ENCODE data around the gene SELENOP. TPM values are rescaled to one million over a fixed set of nuclear protein-coding genes. Genes with fewer than 3 reads are reported as not detected.

Gene SELENOP
- total and polyA plus RNA-seq, 9 of the 15 experiments (the other 6 are each of a cell fraction or from before 2014, with no cell fraction given): 3.2 to 6.3 (median 4.5) TPM

DNA sequence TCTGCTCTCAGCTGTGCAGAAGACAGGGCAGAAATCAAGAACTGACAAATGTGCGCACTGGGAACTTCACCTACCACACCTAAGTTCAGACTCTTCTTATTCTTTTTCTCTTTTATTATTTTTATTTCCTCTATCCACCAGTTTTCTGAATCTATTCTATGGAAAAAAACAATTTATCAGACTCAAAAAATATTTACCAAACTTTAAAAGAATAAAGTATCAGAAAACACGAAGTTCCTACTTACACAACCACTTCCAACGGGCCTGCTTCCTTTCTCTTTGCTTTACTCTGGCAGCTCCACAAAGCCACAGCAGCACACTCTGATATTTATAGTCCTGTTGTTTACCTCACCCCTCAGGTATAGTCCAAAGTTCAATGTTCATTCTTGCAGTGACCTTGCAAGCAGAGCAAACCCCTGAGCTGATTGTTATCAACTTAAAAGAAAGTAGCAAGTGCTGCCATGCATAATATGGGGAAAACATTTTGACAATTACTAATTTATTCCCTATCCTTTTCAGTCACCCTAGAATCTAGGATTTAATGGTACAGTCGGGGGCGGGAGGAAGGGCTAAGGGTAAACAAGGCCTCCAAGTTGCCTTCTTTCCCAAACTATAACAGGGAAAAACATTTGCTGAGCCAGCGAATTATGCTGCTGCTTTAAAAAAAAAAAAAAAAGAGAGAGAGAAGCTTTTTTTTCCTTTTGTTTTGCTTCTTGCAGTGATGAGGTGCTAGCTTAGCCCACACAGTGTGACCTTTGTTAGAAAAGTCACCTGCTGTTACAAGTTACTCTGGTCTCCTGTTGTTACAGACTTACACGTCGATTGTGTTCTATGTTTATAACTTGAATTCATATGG lies at the start of gene SELENOP (continued):
- TF ChIP-seq, protein P1, sequence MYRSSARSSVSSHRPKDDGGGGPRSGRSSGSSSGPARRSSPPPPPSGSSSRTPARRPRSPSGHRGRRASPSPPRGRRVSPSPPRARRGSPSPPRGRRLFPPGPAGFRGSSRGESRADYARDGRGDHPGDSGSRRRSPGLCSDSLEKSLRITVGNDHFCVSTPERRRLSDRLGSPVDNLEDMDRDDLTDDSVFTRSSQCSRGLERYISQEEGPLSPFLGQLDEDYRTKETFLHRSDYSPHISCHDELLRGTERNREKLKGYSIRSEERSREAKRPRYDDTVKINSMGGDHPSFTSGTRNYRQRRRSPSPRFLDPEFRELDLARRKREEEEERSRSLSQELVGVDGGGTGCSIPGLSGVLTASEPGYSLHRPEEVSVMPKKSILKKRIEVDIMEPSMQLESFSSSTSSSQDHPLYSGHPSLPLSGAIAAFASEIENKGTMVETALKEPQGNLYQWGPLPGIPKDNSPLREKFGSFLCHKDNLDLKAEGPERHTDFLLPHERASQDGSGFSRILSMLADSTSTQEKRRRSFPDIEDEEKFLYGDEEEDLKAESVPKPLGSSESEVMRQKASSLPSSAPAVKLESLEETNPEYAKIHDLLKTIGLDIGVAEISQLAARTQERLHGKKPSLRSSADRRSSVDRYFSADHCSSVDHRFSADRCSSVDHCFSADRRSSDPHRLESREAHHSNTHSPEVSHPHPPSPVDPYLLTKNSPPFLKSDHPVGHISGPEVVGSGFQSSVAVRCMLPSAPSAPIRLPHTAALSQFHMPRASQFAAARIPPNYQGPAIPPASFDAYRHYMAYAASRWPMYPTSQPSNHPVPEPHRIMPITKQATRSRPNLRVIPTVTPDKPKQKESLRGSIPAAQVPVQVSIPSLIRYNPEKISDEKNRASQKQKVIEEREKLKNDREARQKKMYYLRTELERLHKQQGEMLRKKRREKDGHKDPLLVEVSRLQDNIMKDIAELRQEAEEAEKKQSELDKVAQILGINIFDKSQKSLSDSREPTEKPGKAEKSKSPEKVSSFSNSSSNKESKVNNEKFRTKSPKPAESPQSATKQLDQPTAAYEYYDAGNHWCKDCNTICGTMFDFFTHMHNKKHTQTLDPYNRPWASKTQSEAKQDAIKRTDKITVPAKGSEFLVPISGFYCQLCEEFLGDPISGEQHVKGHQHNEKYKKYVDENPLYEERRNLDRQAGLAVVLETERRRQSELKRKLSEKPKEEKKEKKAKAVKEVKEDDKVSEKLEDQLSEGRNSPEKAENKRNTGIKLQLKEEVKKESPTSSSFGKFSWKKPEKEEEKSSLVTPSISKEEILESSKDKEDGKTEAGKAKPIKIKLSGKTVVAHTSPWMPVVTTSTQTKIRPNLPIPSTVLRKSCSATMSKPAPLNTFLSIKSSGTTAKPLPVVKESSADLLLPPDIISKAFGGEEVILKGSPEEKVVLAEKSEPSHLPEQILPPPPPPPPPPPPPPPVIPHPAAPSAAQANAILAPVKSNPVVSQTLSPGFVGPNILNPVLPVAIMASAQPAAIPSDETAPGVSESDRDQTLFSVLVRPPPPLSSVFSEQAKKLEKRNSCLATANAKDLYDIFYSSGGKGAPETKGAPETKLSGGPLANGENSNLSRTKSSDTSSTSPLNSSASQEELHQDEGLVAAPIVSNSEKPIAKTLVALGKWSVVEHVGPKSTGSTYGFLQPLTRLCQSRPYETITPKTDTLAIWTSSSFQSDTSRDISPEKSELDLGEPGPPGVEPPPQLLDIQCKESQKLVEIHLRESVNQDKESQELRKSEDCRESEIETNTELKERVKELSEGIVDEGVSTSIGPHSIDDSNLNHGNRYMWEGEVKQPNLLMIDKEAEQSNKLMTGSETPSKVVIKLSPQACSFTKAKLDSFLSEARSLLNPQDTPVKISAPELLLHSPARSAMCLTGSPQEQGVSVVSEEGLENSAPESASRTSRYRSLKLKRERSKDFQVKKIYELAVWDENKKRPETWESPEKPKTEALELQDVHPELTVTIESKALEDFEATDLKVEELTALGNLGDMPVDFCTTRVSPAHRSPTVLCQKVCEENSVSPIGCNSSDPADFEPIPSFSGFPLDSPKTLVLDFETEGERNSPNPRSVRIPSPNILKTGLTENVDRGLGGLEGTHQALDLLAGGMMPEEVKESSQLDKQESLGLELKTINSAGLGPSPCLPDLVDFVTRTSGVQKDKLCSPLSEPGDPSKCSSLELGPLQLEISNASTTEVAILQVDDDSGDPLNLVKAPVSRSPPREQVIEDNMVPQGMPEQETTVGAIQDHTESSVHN (IDR thresholded peaks at IDR 0.05; ENCODE audit: borderline replicate concordance in 1 of 2, low read depth in 1 of 2): no peak
- no peak for TF ChIP-seq DPF2 (IDR thresholded peaks at IDR 0.05)
- TF ChIP-seq TBL1XR1 (IDR thresholded peaks at IDR 0.05; ENCODE audit: low read length in 2 of 2): no peak
- TF ChIP-seq HMGXB4 (CRISPR knock-in tag; IDR thresholded peaks at IDR 0.05): no peak
- TF ChIP-seq, protein P2, sequence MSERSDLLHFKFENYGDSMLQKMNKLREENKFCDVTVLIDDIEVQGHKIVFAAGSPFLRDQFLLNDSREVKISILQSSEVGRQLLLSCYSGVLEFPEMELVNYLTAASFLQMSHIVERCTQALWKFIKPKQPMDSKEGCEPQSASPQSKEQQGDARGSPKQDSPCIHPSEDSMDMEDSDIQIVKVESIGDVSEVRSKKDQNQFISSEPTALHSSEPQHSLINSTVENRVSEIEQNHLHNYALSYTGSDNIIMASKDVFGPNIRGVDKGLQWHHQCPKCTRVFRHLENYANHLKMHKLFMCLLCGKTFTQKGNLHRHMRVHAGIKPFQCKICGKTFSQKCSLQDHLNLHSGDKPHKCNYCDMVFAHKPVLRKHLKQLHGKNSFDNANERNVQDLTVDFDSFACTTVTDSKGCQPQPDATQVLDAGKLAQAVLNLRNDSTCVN (CRISPR knock-in tag; IDR thresholded peaks at IDR 0.05): no peak
- peak; percentile 98 for TF ChIP-seq ZNF316 (IDR thresholded peaks at IDR 0.05)
- no peak for TF ChIP-seq ZNF77 (CRISPR knock-in tag; IDR thresholded peaks at IDR 0.05)
- peak; percentile 98 for TF ChIP-seq ATF7 (IDR thresholded peaks at IDR 0.05)
- TF ChIP-seq SREBF2 (CRISPR knock-in tag; IDR thresholded peaks at IDR 0.05): no peak
- TF ChIP-seq ZNF384 (IDR thresholded peaks at IDR 0.05; ENCODE audit: low read depth, low read length): peak; percentile 85
- TF ChIP-seq NFATC3 (IDR thresholded peaks at IDR 0.05): no peak
- TF ChIP-seq POLR2G (IDR thresholded peaks at IDR 0.05; ENCODE audit: low read depth, low read length): 0 out of 2 replicates have a peak, but pooled peaks have one; percentile 47
- no peak for TF ChIP-seq HDGF (IDR thresholded peaks at IDR 0.05)
- no peak for TF ChIP-seq SUPT5H (IDR thresholded peaks at IDR 0.05)
- no peak for TF ChIP-seq ZBTB5 (IDR thresholded peaks at IDR 0.05)
- peak; percentile 16 for TF ChIP-seq TAF9B (IDR thresholded peaks at IDR 0.05; ENCODE audit: partially characterized antibody)

Measured in K562 (cell line).